H1 (cell line): Measurements from ENCODE around the gene PELO. TPM values are rescaled to one million over a fixed set of nuclear protein-coding genes. Genes with fewer than 3 reads are reported as not detected.

Source experiments
- BRCA1 ChIP-seq: IDR thresholded peaks from 2 replicates; pipeline ENCODE4 v1.6.1; 2012; ENCODE audit warnings: low read depth, low read length, improper control_type of control experiment
- CEBPB ChIP-seq: IDR thresholded peaks from 2 replicates; pipeline ENCODE4 v1.6.1; 2012; ENCODE audit warnings: low read depth, low read length
- EGR1 ChIP-seq: IDR thresholded peaks from 2 replicates; pipeline ENCODE4 v1.6.1; 2011; ENCODE audit warnings: low read depth, low read length, borderline replicate concordance
- FOSL1 ChIP-seq: IDR thresholded peaks from 2 replicates; pipeline ENCODE4 v1.6.1; 2011; ENCODE audit warnings: mild to moderate bottlenecking, low read depth, low read length, moderate library complexity; ENCODE audit not compliant: insufficient read depth
- NRF1 ChIP-seq: IDR thresholded peaks from 2 replicates; pipeline ENCODE4 v1.6.1; 2011; ENCODE audit warnings: mild to moderate bottlenecking, low read depth, low read length, improper control_type of control experiment
- POLR2A ChIP-seq, 2 experiments: IDR thresholded peaks; 1 replicate in 1 of 2; 2 replicates in 1 of 2; pipeline ENCODE4 v1.6.1; 2011; ENCODE audit warnings: low read depth in 2 of 2, low read length in 2 of 2, mild to moderate bottlenecking in 2 of 2; ENCODE audit errors: control extremely low read depth in 1 of 2
- POLR2AphosphoS5 ChIP-seq: IDR thresholded peaks from 2 replicates; pipeline ENCODE4 v1.6.1; 2011; ENCODE audit warnings: low read depth, low read length
- SP4 ChIP-seq: IDR thresholded peaks from 2 replicates; pipeline ENCODE4 v1.6.1; 2012; ENCODE audit warnings: low read length, inconsistent platforms
- TAF1 ChIP-seq: IDR thresholded peaks from 2 replicates; pipeline ENCODE4 v1.6.1; 2011; ENCODE audit warnings: mild to moderate bottlenecking, low read depth, low read length
- polyA plus RNA-seq, 7 experiments: library from polyadenylated mRNA; depleted of rRNA in 3 of 7; stranded (reverse) in 5 of 7; unstranded in 2 of 7; fragments of >200 nt in 5 of 7; fragments of 200-250 nt in 2 of 7; gene quantifications; 1 replicate in 5 of 7; 2 replicates in 1 of 7; 4 replicates in 1 of 7; pipeline versions ENCODE4 v1.2.1 to v1.2.3, GENCODE V29; 2011 to 2013; ENCODE audit warnings: missing spikeins in 2 of 7, mixed read lengths in 2 of 7
- total RNA-seq: library from RNA; stranded (reverse); fragmentation: NEBNext Ultra II Directional; extraction: Animal tissue kit (Norgen Biotek cat#: 25700); gene quantifications from 2 replicates; pipeline ENCODE4 v1.2.1, GENCODE V29; 2021
- TF ChIP-seq, protein P1 (sequence below): fragments of 300-600 bp; sonication (generic); IDR thresholded peaks from 2 replicates; pipeline ENCODE4 v1.7.1; 2012; ENCODE audit warnings: low read length, moderate library complexity, mild to moderate bottlenecking, inconsistent platforms; ENCODE audit not compliant: insufficient replicate concordance

The PELO gene
- total and polyA plus RNA-seq, 2 of the 8 experiments (the other 6 are each of a cell fraction or from before 2014, with no cell fraction given) = 10.8 to 18.5 TPM

DNA sequence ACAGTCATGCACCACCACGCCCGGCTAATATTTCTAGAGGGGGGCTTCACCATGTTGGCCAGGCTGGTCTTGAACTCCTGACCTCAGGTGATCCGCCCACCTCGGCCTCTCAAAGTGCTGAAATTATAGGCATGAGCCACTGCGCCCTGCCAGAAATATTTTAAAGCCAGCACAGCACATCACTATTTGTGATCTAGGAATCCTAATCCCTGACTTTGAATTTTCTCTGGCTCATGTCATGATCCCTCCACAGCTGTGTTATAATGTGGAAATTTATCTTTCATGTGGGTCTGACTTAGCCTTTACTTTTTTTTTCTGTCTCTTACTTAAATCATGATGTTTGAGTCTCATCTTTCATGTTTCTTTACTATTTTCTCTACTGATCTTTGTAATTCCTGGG, 18.7 kb upstream of the PELO start (continued):
- TF ChIP-seq, protein P1, sequence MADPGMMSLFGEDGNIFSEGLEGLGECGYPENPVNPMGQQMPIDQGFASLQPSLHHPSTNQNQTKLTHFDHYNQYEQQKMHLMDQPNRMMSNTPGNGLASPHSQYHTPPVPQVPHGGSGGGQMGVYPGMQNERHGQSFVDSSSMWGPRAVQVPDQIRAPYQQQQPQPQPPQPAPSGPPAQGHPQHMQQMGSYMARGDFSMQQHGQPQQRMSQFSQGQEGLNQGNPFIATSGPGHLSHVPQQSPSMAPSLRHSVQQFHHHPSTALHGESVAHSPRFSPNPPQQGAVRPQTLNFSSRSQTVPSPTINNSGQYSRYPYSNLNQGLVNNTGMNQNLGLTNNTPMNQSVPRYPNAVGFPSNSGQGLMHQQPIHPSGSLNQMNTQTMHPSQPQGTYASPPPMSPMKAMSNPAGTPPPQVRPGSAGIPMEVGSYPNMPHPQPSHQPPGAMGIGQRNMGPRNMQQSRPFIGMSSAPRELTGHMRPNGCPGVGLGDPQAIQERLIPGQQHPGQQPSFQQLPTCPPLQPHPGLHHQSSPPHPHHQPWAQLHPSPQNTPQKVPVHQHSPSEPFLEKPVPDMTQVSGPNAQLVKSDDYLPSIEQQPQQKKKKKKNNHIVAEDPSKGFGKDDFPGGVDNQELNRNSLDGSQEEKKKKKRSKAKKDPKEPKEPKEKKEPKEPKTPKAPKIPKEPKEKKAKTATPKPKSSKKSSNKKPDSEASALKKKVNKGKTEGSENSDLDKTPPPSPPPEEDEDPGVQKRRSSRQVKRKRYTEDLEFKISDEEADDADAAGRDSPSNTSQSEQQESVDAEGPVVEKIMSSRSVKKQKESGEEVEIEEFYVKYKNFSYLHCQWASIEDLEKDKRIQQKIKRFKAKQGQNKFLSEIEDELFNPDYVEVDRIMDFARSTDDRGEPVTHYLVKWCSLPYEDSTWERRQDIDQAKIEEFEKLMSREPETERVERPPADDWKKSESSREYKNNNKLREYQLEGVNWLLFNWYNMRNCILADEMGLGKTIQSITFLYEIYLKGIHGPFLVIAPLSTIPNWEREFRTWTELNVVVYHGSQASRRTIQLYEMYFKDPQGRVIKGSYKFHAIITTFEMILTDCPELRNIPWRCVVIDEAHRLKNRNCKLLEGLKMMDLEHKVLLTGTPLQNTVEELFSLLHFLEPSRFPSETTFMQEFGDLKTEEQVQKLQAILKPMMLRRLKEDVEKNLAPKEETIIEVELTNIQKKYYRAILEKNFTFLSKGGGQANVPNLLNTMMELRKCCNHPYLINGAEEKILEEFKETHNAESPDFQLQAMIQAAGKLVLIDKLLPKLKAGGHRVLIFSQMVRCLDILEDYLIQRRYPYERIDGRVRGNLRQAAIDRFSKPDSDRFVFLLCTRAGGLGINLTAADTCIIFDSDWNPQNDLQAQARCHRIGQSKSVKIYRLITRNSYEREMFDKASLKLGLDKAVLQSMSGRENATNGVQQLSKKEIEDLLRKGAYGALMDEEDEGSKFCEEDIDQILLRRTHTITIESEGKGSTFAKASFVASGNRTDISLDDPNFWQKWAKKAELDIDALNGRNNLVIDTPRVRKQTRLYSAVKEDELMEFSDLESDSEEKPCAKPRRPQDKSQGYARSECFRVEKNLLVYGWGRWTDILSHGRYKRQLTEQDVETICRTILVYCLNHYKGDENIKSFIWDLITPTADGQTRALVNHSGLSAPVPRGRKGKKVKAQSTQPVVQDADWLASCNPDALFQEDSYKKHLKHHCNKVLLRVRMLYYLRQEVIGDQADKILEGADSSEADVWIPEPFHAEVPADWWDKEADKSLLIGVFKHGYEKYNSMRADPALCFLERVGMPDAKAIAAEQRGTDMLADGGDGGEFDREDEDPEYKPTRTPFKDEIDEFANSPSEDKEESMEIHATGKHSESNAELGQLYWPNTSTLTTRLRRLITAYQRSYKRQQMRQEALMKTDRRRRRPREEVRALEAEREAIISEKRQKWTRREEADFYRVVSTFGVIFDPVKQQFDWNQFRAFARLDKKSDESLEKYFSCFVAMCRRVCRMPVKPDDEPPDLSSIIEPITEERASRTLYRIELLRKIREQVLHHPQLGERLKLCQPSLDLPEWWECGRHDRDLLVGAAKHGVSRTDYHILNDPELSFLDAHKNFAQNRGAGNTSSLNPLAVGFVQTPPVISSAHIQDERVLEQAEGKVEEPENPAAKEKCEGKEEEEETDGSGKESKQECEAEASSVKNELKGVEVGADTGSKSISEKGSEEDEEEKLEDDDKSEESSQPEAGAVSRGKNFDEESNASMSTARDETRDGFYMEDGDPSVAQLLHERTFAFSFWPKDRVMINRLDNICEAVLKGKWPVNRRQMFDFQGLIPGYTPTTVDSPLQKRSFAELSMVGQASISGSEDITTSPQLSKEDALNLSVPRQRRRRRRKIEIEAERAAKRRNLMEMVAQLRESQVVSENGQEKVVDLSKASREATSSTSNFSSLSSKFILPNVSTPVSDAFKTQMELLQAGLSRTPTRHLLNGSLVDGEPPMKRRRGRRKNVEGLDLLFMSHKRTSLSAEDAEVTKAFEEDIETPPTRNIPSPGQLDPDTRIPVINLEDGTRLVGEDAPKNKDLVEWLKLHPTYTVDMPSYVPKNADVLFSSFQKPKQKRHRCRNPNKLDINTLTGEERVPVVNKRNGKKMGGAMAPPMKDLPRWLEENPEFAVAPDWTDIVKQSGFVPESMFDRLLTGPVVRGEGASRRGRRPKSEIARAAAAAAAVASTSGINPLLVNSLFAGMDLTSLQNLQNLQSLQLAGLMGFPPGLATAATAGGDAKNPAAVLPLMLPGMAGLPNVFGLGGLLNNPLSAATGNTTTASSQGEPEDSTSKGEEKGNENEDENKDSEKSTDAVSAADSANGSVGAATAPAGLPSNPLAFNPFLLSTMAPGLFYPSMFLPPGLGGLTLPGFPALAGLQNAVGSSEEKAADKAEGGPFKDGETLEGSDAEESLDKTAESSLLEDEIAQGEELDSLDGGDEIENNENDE = no peak
- TF ChIP-seq POLR2AphosphoS5 (no peak), SP4 (no peak), POLR2A (IDR thresholded peaks at IDR 0.05; ENCODE audit: control extremely low read depth in 1 of 2, low read depth in 2 of 2, low read length in 2 of 2) (no peak), FOSL1 (no peak), CEBPB (no peak), NRF1 (no peak), TAF1 (no peak), BRCA1 (no peak), EGR1 (no peak)
